OCI-LY7 (cell line): ENCODE data around the gene PPP6R3. TPM values are rescaled to one million over a fixed set of nuclear protein-coding genes. Genes with fewer than 3 reads are reported as not detected.

Source experiments
- BruUV-seq: library from RNA; stranded (reverse); fragments of 400-500 nt; replicated peaks from 2 replicates; lab custom pipeline; 2021; lab: Mats Ljungman, UMichigan
- CTCF ChIA-PET: fragments of 300-600 bp; sonication (Branson Sonifier 250); formaldehyde crosslinking; loops from one replicate; lab custom pipeline; 2022; ENCODE audit warnings: antibody characterized with exemption; ENCODE audit not compliant: unreplicated experiment; lab: Charles Lee
- POLR2A ChIA-PET: fragments of 300-600 bp; sonication (Branson Sonifier 250); formaldehyde crosslinking; loops from one replicate; lab custom pipeline; 2022; ENCODE audit warnings: antibody characterized with exemption; lab: Charles Lee
- DNase-seq: peaks from one replicate; pipeline ENCODE4 v3.0.0-alpha.2; 2015; ENCODE audit warnings: low spot score
- H2AFZ ChIP-seq: fragments of 200-600 bp; sonication (generic), shearing (Covaris generic); 2 replicates; pipeline ENCODE4 v1.6.1; 2014; ENCODE audit warnings: mild to moderate bottlenecking, antibody characterized with exemption, low read length, moderate library complexity
- H3K27ac ChIP-seq: fragments of 200-600 bp; sonication (generic); 2 replicates; pipeline ENCODE4 v1.5.1; 2014; ENCODE audit warnings: mixed run types, low read depth, mild to moderate bottlenecking, moderate library complexity, low read length, inconsistent platforms; ENCODE audit not compliant: poor library complexity, severe bottlenecking
- H3K36me3 ChIP-seq: fragments of 200-600 bp; sonication (generic); 2 replicates; pipeline ENCODE4 v1.6.1; 2014; ENCODE audit warnings: mild to moderate bottlenecking, antibody characterized with exemption, low read length, moderate library complexity, mixed read lengths; ENCODE audit not compliant: insufficient read depth
- H3K4me1 ChIP-seq: fragments of 200-600 bp; sonication (generic); 2 replicates; pipeline ENCODE4 v1.5.1; 2014; ENCODE audit warnings: mild to moderate bottlenecking, low read length; ENCODE audit not compliant: insufficient read depth, poor library complexity, severe bottlenecking
- H3K4me2 ChIP-seq: fragments of 200-600 bp; sonication (generic); 2 replicates; pipeline ENCODE4 v1.6.1; 2014; ENCODE audit warnings: mild to moderate bottlenecking, low read length
- H3K4me3 ChIP-seq: fragments of 200-600 bp; sonication (generic); 2 replicates; pipeline ENCODE4 v1.5.1; 2014; ENCODE audit warnings: mild to moderate bottlenecking, low read depth, low read length; ENCODE audit not compliant: poor library complexity, severe bottlenecking
- H3K79me2 ChIP-seq: fragments of 200-600 bp; sonication (generic); 2 replicates; pipeline ENCODE4 v1.6.1; 2016; ENCODE audit warnings: low read depth, mild to moderate bottlenecking, low read length, moderate library complexity, mixed read lengths; ENCODE audit not compliant: insufficient read depth
- H3K9me2 ChIP-seq: fragments of 200-600 bp; sonication (generic); 2 replicates; pipeline ENCODE4 v1.6.1; 2016; ENCODE audit warnings: mild to moderate bottlenecking, low read length, mixed read lengths; ENCODE audit not compliant: insufficient read depth
- H3K9me3 ChIP-seq: fragments of 200-600 bp; sonication (generic); 2 replicates; pipeline ENCODE4 v1.6.1; 2014; ENCODE audit warnings: mild to moderate bottlenecking, mixed run types, low read length, mixed read lengths
- H4K20me1 ChIP-seq: fragments of 200-600 bp; sonication (generic); 2 replicates; pipeline ENCODE4 v1.6.1; 2014; ENCODE audit warnings: mild to moderate bottlenecking, antibody characterized with exemption, low read length, moderate library complexity, mixed read lengths; ENCODE audit not compliant: insufficient read depth
- CTCF ChIP-seq: fragments of 200-600 bp; sonication (generic); conservative IDR thresholded peaks from 2 replicates; pipeline ENCODE4 v1.5.1; 2014; ENCODE audit warnings: mild to moderate bottlenecking, antibody characterized with exemption, low read length, moderate library complexity, mixed read lengths
- EZH2phosphoT487 ChIP-seq: fragments of 200-600 bp; sonication (generic); IDR thresholded peaks from 2 replicates; pipeline ENCODE4 v1.6.1; 2018; ENCODE audit warnings: low read depth, borderline replicate concordance, mild to moderate bottlenecking, mixed run types, antibody characterized with exemption, low read length, moderate library complexity, mixed read lengths
- intact Hi-C: fragments of 100-400 bp; cut with micrococcal nuclease; formaldehyde crosslinking; loops from one replicate; pipeline ENCODE4 v1.10.0; 2022; ENCODE audit not compliant: unreplicated experiment
- total RNA-seq, 2 experiments: library from RNA; depleted of rRNA in 1 of 2; stranded (reverse); fragments of >200 nt in 1 of 2; shearing (Covaris generic) in 1 of 2; gene quantifications; 2 replicates each; pipeline ENCODE4 v1.2.3, GENCODE V29; 2014 to 2022

PPP6R3 gene
- total RNA-seq, 2 experiments from 2014 or later, result 122 to 151 TPM

- no peaks in the 10 kb centered on the region; the same call in 1 of the 2 replicates for H3K79me2 ChIP-seq
Measured at GRCh38 chr11:68541991-68542390, 81.4 kb downstream of the PPP6R3 start.

GRCh38 chr11:68542617-68543016 lies 82.1 kb downstream of the PPP6R3 start:
- DNase-seq, result no peak
- ChIA-PET POLR2A (interaction anchor here (0.6 kb wide), 1 partner anchor 383 kb away, joined by 3 read pairs; no protein-coding TSS in a partner anchor), CTCF (no interaction called here)
- peaks cover 97% of the 10 kb centered on the region for H3K36me3 ChIP-seq
- no peak overlapping the region for H3K4me3 ChIP-seq
- BruUV-seq, result no TSS peak
- H3K79me2 ChIP-seq, result no peaks in the 10 kb centered on the region; the same call in 1 of the 2 replicates
- H3K4me2 ChIP-seq, result no peak overlapping the region
- no peak for TF ChIP-seq CTCF
- TF ChIP-seq EZH2phosphoT487, result no peak
- intact Hi-C loops, result no loop called here
- H4K20me1 ChIP-seq, result peaks cover 6% of the 10 kb centered on the region; the same call in 1 of the 2 replicates
- no peak overlapping the region for H2AFZ ChIP-seq
- no peak overlapping the region for H3K27ac ChIP-seq
- no peaks in the 10 kb centered on the region for H3K9me3 ChIP-seq
- no peaks in the 10 kb centered on the region for H3K9me2 ChIP-seq
- H3K4me1 ChIP-seq, result no peaks in the 10 kb centered on the region

More at GRCh38 chr11:68541991-68542390, 81.4 kb downstream of the PPP6R3 start:
- no peaks in the 10 kb centered on the region for H3K9me2 ChIP-seq
- ChIA-PET POLR2A (interaction anchor here (0.6 kb wide), 1 partner anchor 382 kb away, joined by 3 read pairs; no protein-coding TSS in a partner anchor), CTCF (no interaction called here)
- no peak overlapping the region for H2AFZ ChIP-seq
- H4K20me1 ChIP-seq, result peaks cover 6% of the 10 kb centered on the region; the same call in 1 of the 2 replicates
- no peak overlapping the region for H3K4me2 ChIP-seq
- H3K4me1 ChIP-seq, result no peaks in the 10 kb centered on the region
- BruUV-seq, result no TSS peak
- H3K27ac ChIP-seq, result no peak overlapping the region
- no peak overlapping the region for H3K4me3 ChIP-seq
- DNase-seq, result no peak
- no peak for TF ChIP-seq CTCF
- H3K36me3 ChIP-seq, result peaks cover 97% of the 10 kb centered on the region
- intact Hi-C loops, result no loop called here
- no peaks in the 10 kb centered on the region for H3K9me3 ChIP-seq

GRCh38 chr11:68543594-68543993 lies 83.0 kb downstream of the PPP6R3 start:
- Histone ChIP-seq H3K36me3 (peaks cover 97% of the 10 kb centered on the region), H3K4me2 (no peak overlapping the region), H3K9me3 (no peaks in the 10 kb centered on the region), H3K9me2 (no peaks in the 10 kb centered on the region), H3K4me3 (no peak overlapping the region), H3K79me2 (no peaks in the 10 kb centered on the region; the same call in 1 of the 2 replicates), H4K20me1 (peaks cover 6% of the 10 kb centered on the region; the same call in 1 of the 2 replicates), H3K4me1 (no peaks in the 10 kb centered on the region), H2AFZ (no peak overlapping the region), H3K27ac (no peak overlapping the region)
- ChIA-PET CTCF (no interaction called here), POLR2A (no interaction called here)
- no peak for TF ChIP-seq EZH2phosphoT487
- no peak for TF ChIP-seq CTCF
- intact Hi-C loops, result no loop called here
- BruUV-seq, result no TSS peak
- DNase-seq, result no peak
